ENCODE data around the gene ZNF804A. TPM values are rescaled to one million over a fixed set of nuclear protein-coding genes. Genes with fewer than 3 reads are reported as not detected.

ZNF804A gene
- total and polyA plus RNA-seq, 2 experiments from 2014 or later, result 0.65 to 0.70 TPM

- no peaks in the 10 kb centered on the region for H3K27me3 ChIP-seq (replicated peaks; ENCODE audit: insufficient read depth)
- no peak overlapping the region for H2AFZ ChIP-seq
- no peak overlapping the region for H3K4me3 ChIP-seq
- no peaks in the 10 kb centered on the region for H3K36me3 ChIP-seq (ENCODE audit: low read depth)
- H3K9me3 ChIP-seq (ENCODE audit: low read depth), result no peaks in the 10 kb centered on the region
- no peaks in the 10 kb centered on the region for H3F3A ChIP-seq (ENCODE audit: insufficient read depth)
- TF ChIP-seq EZH2phosphoT487 (IDR thresholded peaks at IDR 0.05; ENCODE audit: insufficient read depth, low read depth) (no peak), EZH2 (IDR thresholded peaks at IDR 0.05; ENCODE audit: insufficient read depth, poor library complexity, severe bottlenecking) (no peak)
- no peak overlapping the region for H3K4me2 ChIP-seq (ENCODE audit: unreplicated experiment)
- H3K79me2 ChIP-seq (ENCODE audit: insufficient read depth), result no peaks in the 10 kb centered on the region
- WGBS, 2 experiments (ENCODE audit: low coverage in 1 of 2, low lambda C conversion rate in 2 of 2, missing lambda C conversion rate in 2 of 2), result 97 to 98% methylated on average over 7 of the region's 7 CpGs
- H3K4me1 ChIP-seq (ENCODE audit: insufficient read depth), result no peaks in the 10 kb centered on the region
- no peak overlapping the region for H3K27ac ChIP-seq
- no peaks in the 10 kb centered on the region for H3K9me2 ChIP-seq (ENCODE audit: insufficient read depth)
- no peaks in the 10 kb centered on the region for H4K20me1 ChIP-seq (ENCODE audit: insufficient read depth)
- no peak for DNase-seq
- no peak overlapping the region for H3K9ac ChIP-seq
- in situ Hi-C loops (cut with MboI), result no loop called here
Measured at GRCh38 chr2:184628051-184628450, 29.7 kb downstream of the ZNF804A start.

- no peak overlapping the region for H3K9ac ChIP-seq
- no peaks in the 10 kb centered on the region for H3K9me3 ChIP-seq (ENCODE audit: low read depth)
- no peaks in the 10 kb centered on the region for H3K9me2 ChIP-seq (ENCODE audit: insufficient read depth)
- H3K4me2 ChIP-seq (ENCODE audit: unreplicated experiment), result no peak overlapping the region
- TF ChIP-seq EZH2phosphoT487 (IDR thresholded peaks at IDR 0.05; ENCODE audit: insufficient read depth, low read depth), result no peak
- TF ChIP-seq EZH2 (IDR thresholded peaks at IDR 0.05; ENCODE audit: insufficient read depth, poor library complexity, severe bottlenecking), result no peak
- no peak overlapping the region for H3K27ac ChIP-seq
- no peaks in the 10 kb centered on the region for H3K4me1 ChIP-seq (ENCODE audit: insufficient read depth)
- no peaks in the 10 kb centered on the region for H3K27me3 ChIP-seq (replicated peaks; ENCODE audit: insufficient read depth)
- H3F3A ChIP-seq (ENCODE audit: insufficient read depth), result no peaks in the 10 kb centered on the region
- no peak for DNase-seq
- H3K36me3 ChIP-seq (ENCODE audit: low read depth), result no peaks in the 10 kb centered on the region
- no peaks in the 10 kb centered on the region for H3K79me2 ChIP-seq (ENCODE audit: insufficient read depth)
- no peak overlapping the region for H2AFZ ChIP-seq
- no peaks in the 10 kb centered on the region for H4K20me1 ChIP-seq (ENCODE audit: insufficient read depth)
- in situ Hi-C loops (cut with MboI), result no loop called here
- no peak overlapping the region for H3K4me3 ChIP-seq
Measured at GRCh38 chr2:184633726-184634125, 35.4 kb downstream of the ZNF804A start.

- Histone ChIP-seq H3K4me2 (ENCODE audit: unreplicated experiment) (no peak overlapping the region), H3K36me3 (ENCODE audit: low read depth) (no peaks in the 10 kb centered on the region), H3K9me2 (ENCODE audit: insufficient read depth) (no peaks in the 10 kb centered on the region), H4K20me1 (ENCODE audit: insufficient read depth) (no peaks in the 10 kb centered on the region), H3F3A (ENCODE audit: insufficient read depth) (no peaks in the 10 kb centered on the region), H3K79me2 (ENCODE audit: insufficient read depth) (no peaks in the 10 kb centered on the region), H2AFZ (no peak overlapping the region), H3K27ac (no peak overlapping the region), H3K9ac (no peak overlapping the region), H3K9me3 (ENCODE audit: low read depth) (no peaks in the 10 kb centered on the region), H3K4me3 (no peak overlapping the region), H3K4me1 (ENCODE audit: insufficient read depth) (no peaks in the 10 kb centered on the region), H3K27me3 (replicated peaks; ENCODE audit: insufficient read depth) (no peaks in the 10 kb centered on the region)
- no peak for DNase-seq
- in situ Hi-C loops (cut with MboI), result no loop called here
- 77 to 89% methylated on average over 1 of the region's 1 CpG for WGBS, 2 experiments (ENCODE audit: low coverage in 1 of 2, low lambda C conversion rate in 2 of 2, missing lambda C conversion rate in 2 of 2)
- TF ChIP-seq EZH2 (IDR thresholded peaks at IDR 0.05; ENCODE audit: insufficient read depth, poor library complexity, severe bottlenecking) (no peak), EZH2phosphoT487 (IDR thresholded peaks at IDR 0.05; ENCODE audit: insufficient read depth, low read depth) (no peak)
Measured at GRCh38 chr2:184637781-184638180, 39.5 kb downstream of the ZNF804A start.

- DNase-seq, result peak; percentile 34
- TF ChIP-seq EZH2 (IDR thresholded peaks at IDR 0.05; ENCODE audit: insufficient read depth, poor library complexity, severe bottlenecking) (no peak), EZH2phosphoT487 (IDR thresholded peaks at IDR 0.05; ENCODE audit: insufficient read depth, low read depth) (no peak)
- Histone ChIP-seq H3K27me3 (replicated peaks; ENCODE audit: insufficient read depth) (no peaks in the 10 kb centered on the region), H3K4me1 (ENCODE audit: insufficient read depth) (0 out of 2 replicates have a peak, but pooled peaks cover 11% of the 10 kb centered on the region), H3F3A (ENCODE audit: insufficient read depth) (no peaks in the 10 kb centered on the region), H2AFZ (no peak overlapping the region), H3K9me3 (ENCODE audit: low read depth) (no peaks in the 10 kb centered on the region), H3K27ac (no peak overlapping the region), H3K9me2 (ENCODE audit: insufficient read depth) (no peaks in the 10 kb centered on the region), H4K20me1 (ENCODE audit: insufficient read depth) (no peaks in the 10 kb centered on the region), H3K79me2 (ENCODE audit: insufficient read depth) (no peaks in the 10 kb centered on the region), H3K4me2 (ENCODE audit: unreplicated experiment) (no peak overlapping the region), H3K9ac (no peak overlapping the region), H3K4me3 (no peak overlapping the region), H3K36me3 (ENCODE audit: low read depth) (no peaks in the 10 kb centered on the region)
- in situ Hi-C loops (cut with MboI), result no loop called here
Measured at GRCh38 chr2:184644685-184645084, 46.4 kb downstream of the ZNF804A start.

GRCh38 chr2:184646177-184646576 is 47.8 kb downstream of the ZNF804A start:
- H2AFZ ChIP-seq, result peak overlapping the region; percentile 41

More at GRCh38 chr2:184646177-184646576, 47.8 kb downstream of the ZNF804A start:
- H3K27me3 ChIP-seq (replicated peaks; ENCODE audit: insufficient read depth), result no peaks in the 10 kb centered on the region
- H3K9me2 ChIP-seq (ENCODE audit: insufficient read depth), result no peaks in the 10 kb centered on the region
- DNase-seq, result peak; percentile 66
- no peaks in the 10 kb centered on the region for H3K79me2 ChIP-seq (ENCODE audit: insufficient read depth)
- H3K4me2 ChIP-seq (ENCODE audit: unreplicated experiment), result peak overlapping the region; percentile 29
- no peaks in the 10 kb centered on the region for H4K20me1 ChIP-seq (ENCODE audit: insufficient read depth)
- H3K27ac ChIP-seq, result no peak overlapping the region
- H3F3A ChIP-seq (ENCODE audit: insufficient read depth), result no peaks in the 10 kb centered on the region
- H3K4me3 ChIP-seq, result peak overlapping the region; percentile 38
- no peak overlapping the region for H3K9ac ChIP-seq
- H3K36me3 ChIP-seq (ENCODE audit: low read depth), result no peaks in the 10 kb centered on the region
- 0 out of 2 replicates have a peak, but pooled peaks cover 11% of the 10 kb centered on the region for H3K4me1 ChIP-seq (ENCODE audit: insufficient read depth)
- in situ Hi-C loops (cut with MboI), result no loop called here
- no peaks in the 10 kb centered on the region for H3K9me3 ChIP-seq (ENCODE audit: low read depth)
- 52 to 58% methylated on average over 2 of the region's 2 CpGs for WGBS, 2 experiments (ENCODE audit: low coverage in 1 of 2, low lambda C conversion rate in 2 of 2, missing lambda C conversion rate in 2 of 2)
- TF ChIP-seq EZH2 (IDR thresholded peaks at IDR 0.05; ENCODE audit: insufficient read depth, poor library complexity, severe bottlenecking) (no peak), EZH2phosphoT487 (IDR thresholded peaks at IDR 0.05; ENCODE audit: insufficient read depth, low read depth) (no peak)

All from GM23248 (cell line).